HG02678 (cell line): ENCODE measurements around the gene BAD.

ENCODE experiments used
- ATAC-seq: cut with Tn5 transposase; IDR thresholded peaks from one replicate; pipeline ENCODE4 v1.9.1; 2021; ENCODE audit warnings: mild to moderate bottlenecking, moderate library complexity; ENCODE audit not compliant: unreplicated experiment

Gene BAD

GRCh38 chr11:64297699-64298358, 13.4 kb upstream of the BAD start:
- ATAC-seq, result no peak

GRCh38 chr11:64296830-64297698, 12.6 kb upstream of the BAD start:
- ATAC-seq, result no peak

DNA sequence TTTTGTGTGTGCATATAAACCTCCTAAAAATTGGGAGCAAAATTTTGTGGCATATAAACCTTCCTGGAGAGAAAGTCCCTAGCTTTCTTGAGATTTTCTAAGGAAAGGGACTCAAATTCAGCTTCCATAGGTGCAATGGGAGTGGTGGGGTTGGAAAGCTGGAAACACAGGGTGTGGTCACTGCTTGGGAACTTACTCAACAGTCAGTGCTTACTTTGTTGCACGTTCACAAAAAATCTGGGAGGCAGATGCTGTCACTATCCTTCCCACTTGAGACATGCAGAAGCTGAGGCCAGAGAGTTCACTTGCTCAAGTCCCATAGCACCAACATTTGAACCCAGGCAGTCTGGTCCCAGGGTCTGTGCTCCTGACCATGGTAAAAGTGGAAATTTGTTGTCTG, 11.8 kb upstream of the BAD start:
- no peak for ATAC-seq

DNA sequence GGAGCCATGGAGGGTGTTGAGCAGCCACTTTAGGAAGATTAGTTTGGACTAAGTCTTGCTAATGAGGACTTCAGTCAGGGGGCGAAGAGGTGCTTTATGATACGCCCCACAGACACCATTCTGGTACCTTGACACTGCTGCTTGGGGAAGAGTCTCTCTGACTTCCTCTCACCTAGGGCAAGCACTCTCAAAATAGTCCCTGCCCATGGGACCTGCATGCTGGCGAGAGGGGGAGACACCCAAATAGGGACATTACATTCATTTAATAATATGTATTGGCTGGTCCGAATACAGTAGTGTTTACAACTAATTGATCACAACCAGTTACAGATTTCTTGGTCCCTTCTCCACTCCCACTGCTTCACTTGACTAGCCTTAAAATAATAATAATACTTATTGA, 11.3 kb upstream of the BAD start:
- ATAC-seq, result no peak

DNA sequence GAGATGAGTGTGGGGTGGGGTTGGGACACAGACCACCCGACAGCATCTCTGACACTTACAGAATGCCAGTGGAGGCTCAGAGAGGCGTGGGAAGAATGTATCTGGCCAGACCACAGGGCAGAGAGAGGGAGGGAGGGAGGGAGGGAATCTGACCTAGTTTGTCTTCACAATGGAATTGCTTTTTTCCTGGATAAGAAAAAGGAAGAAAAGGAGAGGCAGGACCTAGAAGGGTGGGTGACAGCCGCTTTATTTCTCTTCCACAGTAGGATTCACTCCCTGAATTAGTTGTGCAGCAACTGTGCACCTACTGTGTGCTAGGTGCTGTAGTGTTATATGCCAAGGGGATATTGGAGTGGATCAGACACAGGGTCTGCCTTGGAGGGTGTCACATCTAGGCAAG, 10.3 kb upstream of the BAD start:
- no peak for ATAC-seq

- no peak for ATAC-seq
These were observed 8.2 kb upstream of the BAD start for GRCh38 chr11:64292460-64293254.

DNA sequence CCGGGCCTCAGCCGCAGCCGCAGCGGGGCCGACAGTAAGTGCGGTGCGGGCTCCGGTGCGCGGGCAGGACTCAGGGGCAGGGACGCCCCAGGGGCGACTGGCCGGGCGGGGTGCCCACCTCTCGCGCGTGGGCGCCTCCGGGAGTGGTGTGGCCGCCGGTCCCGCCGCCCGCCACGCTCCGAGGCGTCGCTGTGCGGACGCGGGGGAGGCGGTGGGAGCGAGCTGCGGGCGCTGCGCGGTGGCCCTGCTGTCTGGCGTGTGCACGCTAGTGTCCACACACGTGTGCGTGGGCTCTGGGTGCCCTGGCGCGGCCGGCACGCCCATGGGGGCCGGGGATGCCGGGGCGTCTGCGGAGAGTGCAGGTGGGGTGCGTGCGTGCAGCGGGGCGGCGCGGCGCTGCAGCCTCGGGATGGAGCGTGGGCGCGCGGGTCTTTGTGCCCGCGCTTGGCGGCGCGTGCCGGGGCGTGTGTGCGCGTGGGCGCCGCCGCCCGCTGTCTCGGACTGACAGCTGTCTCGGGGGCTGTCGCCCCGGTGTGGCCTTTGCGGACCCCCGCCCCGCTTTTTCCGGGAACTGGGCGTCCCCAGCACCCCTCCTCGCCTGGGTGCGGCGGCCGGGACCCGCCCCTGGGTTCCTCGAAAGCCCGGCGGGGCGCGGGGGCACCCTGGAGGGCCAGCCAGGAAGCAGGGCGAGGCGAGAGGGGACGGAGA, 7.4 kb upstream of the BAD start:
- no peak for ATAC-seq

DNA sequence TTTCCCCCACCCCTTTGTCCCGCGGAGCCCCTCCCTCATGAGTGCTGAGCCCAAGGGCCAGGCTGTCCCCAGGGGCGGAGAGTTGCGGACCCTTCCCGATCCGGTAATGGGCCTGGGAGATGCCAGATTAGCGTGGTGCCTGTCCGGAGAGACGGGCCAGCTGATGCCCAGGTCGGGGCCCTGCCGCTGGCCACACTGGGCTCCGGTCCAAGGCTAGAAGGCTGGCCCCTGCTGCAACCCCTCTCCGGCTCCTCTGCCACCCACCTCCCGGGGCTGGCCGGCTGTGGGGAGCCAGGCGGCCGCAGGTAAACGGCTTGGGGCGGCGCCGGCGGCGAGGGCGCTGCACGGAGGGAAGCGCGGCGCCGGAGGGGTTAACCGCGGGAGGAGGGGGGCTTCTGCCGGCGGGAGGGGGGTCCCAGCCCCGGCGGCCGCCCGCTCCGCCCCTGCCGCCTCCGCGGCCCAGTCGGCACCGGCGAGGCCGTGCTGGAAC, 6.8 kb upstream of the BAD start, which contains the start of gene KCNK4:
Gene KCNK4 (plus strand): TSS at position 41 of the 490 bp plus-strand sequence. CDS start 1,717 bp downstream, outside the sequence.
- ATAC-seq, result no peak

DNA sequence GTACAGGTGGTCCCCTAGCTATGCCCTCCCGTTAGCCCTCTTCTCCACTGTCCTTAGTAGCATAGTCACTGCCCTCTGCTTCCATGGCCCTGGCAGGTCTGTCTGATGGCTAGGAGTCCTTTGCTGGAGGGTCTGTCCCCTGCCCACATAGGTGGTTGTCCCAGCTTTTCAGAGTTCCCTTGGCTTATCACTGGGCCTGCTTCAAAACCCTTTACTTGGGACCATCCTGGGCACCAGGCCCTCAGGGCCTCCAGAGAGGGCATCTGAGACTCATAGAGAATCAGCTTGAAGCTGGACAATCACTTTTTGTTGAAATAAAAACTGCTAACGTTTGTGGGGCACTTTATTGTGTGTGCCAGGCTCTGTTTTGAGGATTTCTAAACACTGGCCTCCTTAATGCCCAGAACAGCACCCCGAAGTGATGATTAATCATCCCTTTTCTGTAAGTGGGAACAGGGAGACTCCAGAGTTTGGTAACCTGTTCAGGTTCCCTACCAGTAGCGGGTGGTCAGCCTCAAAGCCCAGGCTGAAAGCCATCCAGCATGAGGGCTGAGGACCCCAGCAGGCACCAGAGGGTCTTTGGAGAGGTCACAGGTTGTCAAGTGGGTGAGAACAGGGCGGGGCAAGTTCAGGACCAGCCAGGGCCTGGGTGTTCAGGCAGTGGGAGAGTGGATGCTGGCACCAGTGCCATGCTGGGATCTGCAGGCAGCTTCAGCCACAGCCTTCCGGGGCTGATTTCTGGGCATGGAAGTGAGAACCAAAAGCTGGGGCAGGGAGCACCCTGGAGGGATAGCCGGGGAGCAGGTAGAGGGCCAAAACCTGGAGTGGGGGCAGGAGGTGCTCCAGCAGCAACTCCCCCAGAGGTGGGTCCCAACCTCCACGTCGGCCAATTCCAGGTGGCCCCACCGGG, 6.1 kb upstream of the BAD start:
- ATAC-seq, result no peak

DNA sequence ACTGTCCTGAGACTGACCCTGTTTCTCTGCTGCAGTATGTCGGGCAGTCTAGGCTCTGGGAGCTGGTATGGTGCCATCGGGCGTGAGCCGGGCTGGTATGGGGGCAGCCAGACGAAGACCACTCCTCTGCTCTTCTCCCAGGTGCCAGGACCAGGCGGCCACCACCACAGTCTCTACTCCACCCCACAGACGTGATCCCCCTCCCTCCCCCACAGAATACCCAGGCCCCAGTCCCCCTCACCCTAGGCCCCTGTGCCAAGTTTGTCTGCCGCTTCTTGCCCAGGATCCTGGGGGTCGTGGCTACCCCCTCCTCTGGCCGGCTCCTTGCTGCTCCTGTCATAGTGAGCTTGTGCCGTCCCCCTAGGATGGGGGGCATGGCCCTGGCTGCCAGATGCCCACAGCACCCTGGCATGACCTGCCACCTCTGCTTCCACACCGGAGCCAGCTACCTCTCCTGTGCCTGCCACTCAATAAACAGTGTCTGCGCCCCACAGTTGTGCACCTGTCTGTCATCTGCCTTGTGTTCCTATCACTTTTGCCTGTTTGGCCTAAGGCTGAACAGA, 4.6 kb upstream of the BAD start:
- ATAC-seq, result no peak

GRCh38 chr11:64288353-64288750, 3.9 kb upstream of the BAD start:
- no peak for ATAC-seq

GRCh38 chr11:64287676-64288352, 3.3 kb upstream of the BAD start:
- no peak for ATAC-seq

GRCh38 chr11:64286801-64287159, 2.3 kb upstream of the BAD start:
- ATAC-seq, result no peak

- no peak for ATAC-seq
These were observed 1.7 kb upstream of the BAD start for GRCh38 chr11:64285885-64286800.

GRCh38 chr11:64284962-64285884, 758 bp upstream of the BAD start, which contains the start of gene GPR137:
TSS of gene GPR137 (plus strand) at chr11:64285848. CDS start at chr11:64286525, 677 bp downstream.
- ATAC-seq, result peak; percentile 64

- ATAC-seq, result no peak
These were observed 1.4 kb downstream of the BAD start for GRCh38 chr11:64283092-64283491.
